ENCODE data around the gene PTPRN2. TPM values are rescaled to one million over a fixed set of nuclear protein-coding genes. Genes with fewer than 3 reads are reported as not detected.

PTPRN2 gene
- total and polyA plus RNA-seq, 2 of the 13 experiments (the other 11 are each of a cell fraction or from before 2014, with no cell fraction given) = 2.5 to 24.2 TPM

GRCh38 chr7:157688533-157689268, 898.9 kb downstream of the PTPRN2 start:
- no peak overlapping the region for H3K4me2 ChIP-seq (ENCODE audit: low read depth, low read length)
- H3K27ac ChIP-seq (ENCODE audit: extremely low read length, insufficient read depth, low read length) = no peak overlapping the region
- ChIA-PET CTCF (ENCODE audit: low intra/inter-chr PET ratio, low total read pairs) (no interaction called here), POLR2A (no interaction called here)
- ATAC-seq = no peak
- no TSS peak for BruUV-seq (replicated peaks)
- no peaks in the 10 kb centered on the region for H3K79me2 ChIP-seq (ENCODE audit: insufficient read depth, low read length)
- DNase-seq (ENCODE audit: low spot score) = no peak
- WGBS (ENCODE audit: low lambda C conversion rate) = 71% methylated on average over 11 of the region's 64 CpGs
- no peaks in the 10 kb centered on the region for H3K9me3 ChIP-seq (ENCODE audit: low read length)
- intact Hi-C loops (cut with micrococcal nuclease; ENCODE audit: unreplicated experiment) = no loop called here
- H3K9ac ChIP-seq (ENCODE audit: insufficient read depth, low read depth, low read length) = no peak overlapping the region
- TF ChIP-seq ZNF383 (CRISPR knock-in tag; IDR thresholded peaks at IDR 0.05; ENCODE audit: borderline replicate concordance) = no peak
- TF ChIP-seq NR3C1 (CRISPR knock-in tag; IDR thresholded peaks at IDR 0.05) = no peak
- H3K27me3 ChIP-seq (ENCODE audit: control insufficient read depth in 1 of 2, insufficient read depth in 2 of 2, low read length in 2 of 2) = peaks cover 9 to 57% of the 10 kb centered on the region in 2 experiments
- in situ Hi-C loops (cut with HindIII; ENCODE audit: extremely low pct_ligation_motif_present, low pct_unique_long_range_greater_than_20kb) = no loop called here
- peaks cover 14% of the 10 kb centered on the region; the same call in 1 of the 2 replicates for H4K20me1 ChIP-seq (ENCODE audit: insufficient read depth, low read length)
- no peak for FAIRE-seq
- no peaks in the 10 kb centered on the region for H3K4me1 ChIP-seq (ENCODE audit: insufficient read depth, low read length)
- H3K36me3 ChIP-seq (replicated peaks in 1 of 2; ENCODE audit: control insufficient read depth in 1 of 2, insufficient read depth in 2 of 2, low read length in 2 of 2) = no peaks in the 10 kb centered on the region
- H2AFZ ChIP-seq (ENCODE audit: low read length) = no peak overlapping the region
- H3K4me3 ChIP-seq (replicated peaks in 1 of 3; ENCODE audit: insufficient read depth in 1 of 3, low read depth in 2 of 3, low read length in 3 of 3) = no peak overlapping the region

- ChIA-PET POLR2A (no interaction called here), CTCF (ENCODE audit: low intra/inter-chr PET ratio, low total read pairs) (no interaction called here)
- H2AFZ ChIP-seq (ENCODE audit: low read length) = no peak overlapping the region
- no peak overlapping the region for H3K4me3 ChIP-seq (replicated peaks in 1 of 3; ENCODE audit: insufficient read depth in 1 of 3, low read depth in 2 of 3, low read length in 3 of 3)
- H3K27me3 ChIP-seq (ENCODE audit: control insufficient read depth in 1 of 2, insufficient read depth in 2 of 2, low read length in 2 of 2) = peaks cover 7 to 63% of the 10 kb centered on the region in 2 experiments
- H3K79me2 ChIP-seq (ENCODE audit: insufficient read depth, low read length) = no peaks in the 10 kb centered on the region
- no peak overlapping the region for H3K4me2 ChIP-seq (ENCODE audit: low read depth, low read length)
- DNase-seq (ENCODE audit: low spot score) = no peak
- TF ChIP-seq TOE1 (CRISPR knock-in tag; IDR thresholded peaks at IDR 0.05) (no peak), ELF1 (CRISPR knock-in tag; IDR thresholded peaks at IDR 0.05) (no peak), SRSF9 (IDR thresholded peaks at IDR 0.05; ENCODE audit: borderline replicate concordance, insufficient read depth, low read depth, low read length, poor library complexity, severe bottlenecking) (no peak), REL (CRISPR knock-in tag; conservative IDR thresholded peaks at IDR 0.05) (no peak), ZFP41 (CRISPR knock-in tag; IDR thresholded peaks at IDR 0.05; ENCODE audit: borderline replicate concordance) (no peak), FIP1L1 (IDR thresholded peaks at IDR 0.05; ENCODE audit: borderline replicate concordance, insufficient read depth, low read depth, low read length) (no peak), TBX3 (IDR thresholded peaks at IDR 0.05; ENCODE audit: borderline replicate concordance) (no peak), HHEX (CRISPR knock-in tag; IDR thresholded peaks at IDR 0.05) (no peak), RARG (CRISPR knock-in tag; IDR thresholded peaks at IDR 0.05; ENCODE audit: low read depth) (no peak), ZBTB26 (CRISPR knock-in tag; IDR thresholded peaks at IDR 0.05; ENCODE audit: borderline replicate concordance) (no peak), ZNF256 (CRISPR knock-in tag; conservative IDR thresholded peaks at IDR 0.05) (no peak)
- 50% methylated on average over 5 of the region's 9 CpGs for WGBS (ENCODE audit: low lambda C conversion rate)
- H3K36me3 ChIP-seq (replicated peaks in 1 of 2; ENCODE audit: control insufficient read depth in 1 of 2, insufficient read depth in 2 of 2, low read length in 2 of 2) = no peaks in the 10 kb centered on the region
- no peak for FAIRE-seq
- no peak for ATAC-seq
- no TSS peak for BruUV-seq (replicated peaks)
- H3K27ac ChIP-seq (ENCODE audit: extremely low read length, insufficient read depth, low read length) = no peak overlapping the region
- H3K9ac ChIP-seq (ENCODE audit: insufficient read depth, low read depth, low read length) = no peak overlapping the region
- no peaks in the 10 kb centered on the region for H3K9me3 ChIP-seq (ENCODE audit: low read length)
- peaks cover 14% of the 10 kb centered on the region; the same call in 1 of the 2 replicates for H4K20me1 ChIP-seq (ENCODE audit: insufficient read depth, low read length)
- intact Hi-C loops (cut with micrococcal nuclease; ENCODE audit: unreplicated experiment) (no loop called here), in situ Hi-C loops (cut with HindIII; ENCODE audit: extremely low pct_ligation_motif_present, low pct_unique_long_range_greater_than_20kb) (no loop called here)
- no peaks in the 10 kb centered on the region for H3K4me1 ChIP-seq (ENCODE audit: insufficient read depth, low read length)
These were observed 899.6 kb downstream of the PTPRN2 start for GRCh38 chr7:157687845-157688532.
